Hindlimb muscle (tissue), 1 donor: ENCODE data around the gene NACA. TPM values are rescaled to one million over a fixed set of nuclear protein-coding genes. Genes with fewer than 3 reads are reported as not detected.
A peak's percentile ranks its signal among the peaks of the same experiment; 100 is the strongest.
"Not testable (repeated sequence)": the region's sequence is repeated elsewhere in the genome, so short reads cannot be mapped to it uniquely, and the experiment has no call there.

Experiments used
- DNase-seq: peaks from one replicate; pipeline ENCODE4 v3.0.0-alpha.2; 2013
- polyA plus RNA-seq: library from polyadenylated mRNA; unstranded; fragments of 120-200 nt; gene quantifications from one replicate; pipeline ENCODE4 v1.2.1, GENCODE V29; 2013; ENCODE audit not compliant: insufficient read length

NACA gene
- polyA plus RNA-seq = 1,634 TPM

DNA sequence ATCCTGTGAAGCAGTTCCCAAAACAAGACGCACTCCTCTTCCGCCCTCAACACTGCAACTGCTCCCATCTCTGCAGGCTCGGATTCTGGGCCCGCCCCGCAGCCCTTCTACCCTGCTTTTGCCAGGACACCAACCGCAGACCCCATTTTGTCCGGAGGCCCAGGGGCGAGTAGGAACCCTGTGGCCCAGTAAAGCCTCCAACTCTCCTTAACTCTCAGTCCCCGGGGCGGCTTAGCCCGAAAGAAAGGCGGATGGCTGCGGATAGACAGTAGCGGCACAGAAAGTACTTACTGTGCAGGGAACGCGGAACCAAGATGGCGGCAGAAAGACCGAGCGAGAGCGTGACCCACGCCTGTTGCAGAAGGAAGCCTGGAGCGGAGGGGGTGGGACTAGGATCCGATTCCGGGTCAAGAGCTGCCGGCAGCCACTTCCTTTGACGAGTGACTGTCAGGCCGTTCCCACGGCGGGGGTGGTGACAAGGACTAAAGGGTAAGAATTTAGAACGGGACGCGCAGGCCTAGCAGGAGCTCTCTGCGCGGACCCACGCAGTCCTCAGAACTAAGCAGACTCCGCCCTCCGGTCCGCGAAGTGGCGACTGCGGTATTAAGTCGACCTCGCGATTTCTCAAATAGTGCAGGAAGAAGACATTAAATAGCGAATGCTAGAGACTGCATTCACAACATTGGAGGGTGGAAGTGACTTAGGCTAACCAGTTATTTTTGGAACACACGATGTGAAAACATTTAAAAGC, at the start of gene NACA:
TSS of gene NACA (minus strand) at position 328 of the 751 bp plus-strand sequence. CDS start 778 bp downstream, outside the sequence.
- peak; percentile 97 for DNase-seq

DNA sequence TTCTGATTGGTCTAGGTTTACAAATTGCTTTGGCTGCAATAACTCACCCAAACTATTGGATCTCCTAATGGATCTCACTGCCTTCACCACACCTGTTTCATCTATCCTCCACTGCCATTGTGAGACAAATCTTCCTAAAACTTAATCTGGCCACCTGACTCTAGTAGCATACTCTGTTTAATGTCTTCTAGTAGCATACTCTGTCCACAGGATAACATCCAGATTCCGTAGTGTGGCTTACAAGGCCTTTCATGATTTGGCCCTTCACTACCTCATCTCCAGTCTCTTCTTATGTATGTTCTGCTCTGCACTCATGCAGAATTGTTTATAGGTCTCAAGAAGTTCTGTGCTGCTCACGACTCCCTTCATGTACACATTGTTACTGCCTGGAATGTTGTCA, 48.0 kb upstream of the NACA start:
- no peak for DNase-seq

DNA sequence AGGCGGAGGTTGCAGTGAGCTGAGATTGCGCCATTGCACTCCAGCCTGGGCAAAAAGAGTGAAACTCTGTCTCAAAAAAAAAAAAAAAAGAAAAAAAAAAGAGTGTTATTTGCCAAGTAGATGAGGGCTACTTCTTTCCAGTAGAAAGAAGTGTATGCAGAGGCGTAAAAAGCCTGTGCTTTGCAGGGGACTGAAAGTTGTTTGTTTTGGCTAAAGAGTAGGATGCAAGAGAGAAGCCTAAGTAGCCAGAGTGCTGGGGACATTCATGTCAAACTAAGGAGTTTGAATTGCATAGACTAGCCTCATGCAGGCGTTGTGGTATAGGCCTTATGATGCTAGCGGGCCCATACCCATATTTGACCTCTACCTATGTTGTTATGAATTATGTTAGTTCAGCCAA, 47.5 kb upstream of the NACA start:
- no peak for DNase-seq

DNA sequence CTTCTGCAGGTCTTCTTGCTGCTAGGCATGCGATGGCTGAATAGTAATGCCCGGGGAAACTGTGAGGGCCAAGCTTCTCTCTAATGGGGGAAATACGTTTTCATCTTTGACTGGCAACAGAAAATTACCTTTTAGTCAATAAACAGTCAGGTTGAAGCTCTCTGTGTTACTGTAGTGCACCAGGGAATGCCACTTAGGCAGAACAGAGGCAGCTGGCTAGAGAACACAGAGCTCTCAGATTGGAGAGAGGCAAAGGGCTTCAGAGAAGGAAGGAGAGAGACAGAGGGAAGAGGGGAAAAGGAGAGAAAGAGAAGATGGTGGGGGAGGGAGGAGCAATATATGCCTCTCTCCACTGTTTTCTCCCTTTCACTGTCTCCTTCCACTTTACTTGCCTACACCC, 44.8 kb upstream of the NACA start:
- no peak for DNase-seq

DNA sequence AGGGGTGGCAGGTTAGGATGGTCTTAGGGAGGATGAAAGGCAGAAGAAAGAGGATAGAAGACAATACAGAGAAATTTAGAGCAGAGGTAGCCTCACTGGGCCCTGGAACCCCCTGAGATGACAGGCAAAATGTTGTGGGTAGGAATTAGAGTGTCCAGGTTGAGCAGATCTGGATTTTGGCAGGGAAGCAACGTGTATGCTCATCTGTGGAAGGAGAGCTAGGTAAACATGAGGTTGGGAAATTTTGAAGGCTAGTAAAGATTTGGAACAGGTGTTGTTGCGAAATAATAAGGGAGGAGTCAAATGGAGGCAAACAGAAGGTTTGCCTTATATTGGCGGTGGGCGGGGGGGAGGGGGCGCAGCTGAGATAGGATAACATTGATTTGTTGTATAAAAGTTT, 43.3 kb upstream of the NACA start:
- DNase-seq = no peak

DNA sequence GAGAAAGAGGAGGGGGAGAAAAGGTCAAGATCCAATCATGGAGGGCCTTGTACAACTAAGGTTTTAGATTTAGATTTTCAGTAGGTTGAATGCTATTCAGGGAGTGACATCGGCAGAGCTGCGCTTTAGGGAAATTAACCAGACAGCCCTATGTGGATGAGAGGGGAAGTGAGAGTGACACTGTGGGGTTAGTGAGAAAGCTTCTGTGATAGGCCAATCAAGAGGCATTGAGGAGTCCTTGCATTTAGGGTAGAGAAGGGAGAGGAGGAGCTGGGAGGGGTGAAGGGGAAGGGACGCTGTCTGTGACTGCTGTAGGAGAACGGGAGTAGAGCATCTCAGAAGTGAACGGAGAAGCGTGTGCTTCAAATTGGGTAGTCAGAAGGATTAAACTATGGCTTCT, 41.4 kb upstream of the NACA start:
- no peak for DNase-seq

DNA sequence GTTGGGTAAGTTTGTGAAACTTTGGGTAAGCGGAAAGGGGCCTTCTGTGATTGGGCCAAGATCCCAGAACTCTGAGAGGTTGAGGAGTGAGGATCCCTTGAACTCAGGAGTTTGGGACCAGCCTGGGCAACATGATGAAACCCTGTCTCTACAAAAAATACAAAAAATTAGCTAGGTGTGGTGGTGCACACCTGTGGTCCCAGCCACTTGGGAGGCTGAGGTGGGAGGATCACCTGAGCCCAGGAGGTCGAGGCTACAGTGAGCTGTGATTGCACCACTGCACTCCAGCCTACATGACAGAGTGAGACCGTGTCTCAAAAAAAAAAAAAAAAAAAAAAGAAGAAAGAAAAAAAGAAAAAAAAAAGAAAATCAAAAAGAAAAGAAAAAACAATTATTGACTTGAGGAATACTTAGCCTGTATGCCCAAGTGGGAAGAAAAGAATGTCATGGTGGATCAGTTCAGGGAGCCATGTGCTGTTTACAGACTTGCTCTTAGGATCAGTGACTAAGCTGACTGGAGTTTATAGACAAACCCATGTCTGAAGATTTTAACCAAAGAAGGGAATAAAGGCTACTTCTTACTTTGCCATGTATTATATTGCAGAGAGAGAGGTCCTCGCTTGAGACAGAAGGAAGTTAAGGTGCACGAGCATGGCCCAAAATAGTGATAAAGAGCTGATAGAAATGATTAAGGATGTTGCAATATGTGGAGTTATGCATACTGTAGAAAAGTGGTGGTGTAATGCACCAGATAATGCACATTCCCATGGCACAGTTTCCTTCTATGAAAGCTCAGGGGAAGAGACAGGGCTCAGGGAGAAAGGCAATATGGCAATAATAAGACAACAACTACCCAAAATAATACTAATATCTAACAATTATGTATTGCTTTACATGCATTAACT, 38.9 kb upstream of the NACA start:
- DNase-seq = no peak

DNA sequence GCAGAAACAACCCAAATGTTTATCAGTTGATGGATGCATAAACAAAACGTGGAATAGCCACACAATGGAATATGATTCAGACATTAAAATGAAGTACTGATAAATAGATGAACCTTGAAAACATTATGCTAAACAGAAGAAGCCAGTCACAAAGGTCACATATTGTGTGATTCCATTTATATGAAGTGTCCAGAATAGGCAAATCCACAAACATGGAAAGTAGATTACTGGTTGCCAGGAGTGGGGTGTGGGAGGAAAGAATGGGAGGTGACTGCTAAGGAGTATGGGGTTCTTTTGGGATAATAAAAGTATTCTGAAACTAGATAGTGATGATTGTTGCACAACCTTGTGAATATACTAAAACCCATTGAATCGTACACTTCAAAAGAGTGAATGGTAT, 36.7 kb upstream of the NACA start:
- no peak for DNase-seq

DNA sequence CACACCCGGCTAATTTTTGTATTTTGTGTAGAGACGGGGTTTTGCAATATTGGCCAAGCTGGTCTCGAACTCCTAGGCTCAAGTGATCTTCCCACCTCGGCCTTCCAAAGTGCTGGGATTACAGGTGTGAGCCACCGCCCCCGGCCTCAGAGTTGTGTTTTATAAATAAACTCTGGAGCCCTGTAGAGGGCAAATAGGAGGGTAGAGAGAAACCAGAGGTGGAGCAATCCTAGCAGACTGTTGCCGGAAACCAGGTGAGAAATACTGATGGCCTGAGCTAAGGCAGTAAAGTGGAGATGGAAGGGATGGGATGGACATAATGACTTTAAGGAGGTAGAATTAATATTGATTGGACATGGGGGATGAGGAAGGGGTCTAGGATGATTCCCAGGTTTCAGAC, 35.4 kb upstream of the NACA start:
- no peak for DNase-seq

DNA sequence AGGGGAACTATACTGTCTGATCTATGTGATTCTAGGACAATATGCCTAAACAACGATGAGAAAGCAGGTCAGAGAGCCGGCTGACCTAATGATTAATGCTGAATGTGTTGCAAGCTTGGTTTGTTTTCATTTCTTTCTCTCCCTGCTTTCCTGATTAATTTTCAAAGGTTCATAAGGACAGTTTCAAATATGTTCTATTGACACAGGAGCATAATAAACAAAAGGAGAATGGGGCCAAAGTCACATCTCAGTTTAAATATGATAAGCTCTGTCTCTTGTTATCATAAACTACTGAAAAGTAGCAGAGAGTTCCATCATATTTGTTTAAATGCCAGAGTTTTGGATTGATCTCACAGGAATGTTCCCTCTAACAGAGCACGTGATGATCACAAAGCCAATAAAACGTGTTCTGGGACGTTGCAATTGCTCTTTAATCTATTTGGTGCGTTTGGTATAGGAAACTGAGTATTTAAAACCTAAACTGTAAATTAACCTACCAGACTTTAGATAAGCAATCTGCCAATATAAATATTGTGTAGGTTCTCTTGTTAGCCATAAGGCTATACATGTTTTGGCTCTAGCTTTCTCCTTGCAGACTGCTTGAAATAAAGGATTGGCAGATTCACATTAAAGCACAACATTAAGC, 34.3 kb upstream of the NACA start:
- no peak for DNase-seq

DNA sequence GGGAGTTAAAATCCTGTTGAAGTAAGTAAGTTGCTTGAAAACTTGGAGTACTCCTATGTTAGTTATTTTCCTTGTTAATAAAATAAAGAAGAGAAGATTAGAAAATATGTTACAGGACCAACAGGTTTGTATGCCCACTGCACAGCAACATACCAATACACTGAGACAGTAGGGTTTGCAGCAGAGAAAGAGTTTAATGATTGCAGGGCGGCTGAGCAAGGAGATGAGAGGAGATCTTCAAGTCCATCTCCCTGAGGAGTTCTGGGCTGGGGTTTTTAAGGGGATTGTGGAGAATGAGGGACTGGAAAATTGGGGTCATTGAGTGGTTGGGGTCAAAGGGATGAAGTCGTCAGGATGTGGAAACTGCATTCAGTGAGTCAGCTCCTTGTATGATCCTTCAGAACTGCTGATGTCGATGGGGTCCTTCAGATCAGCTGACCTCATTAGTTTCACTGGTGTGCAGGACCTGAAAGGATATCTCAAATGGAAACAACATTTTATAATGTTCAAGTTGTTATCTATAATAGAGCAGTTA, 33.7 kb upstream of the NACA start:
- no peak for DNase-seq

DNA sequence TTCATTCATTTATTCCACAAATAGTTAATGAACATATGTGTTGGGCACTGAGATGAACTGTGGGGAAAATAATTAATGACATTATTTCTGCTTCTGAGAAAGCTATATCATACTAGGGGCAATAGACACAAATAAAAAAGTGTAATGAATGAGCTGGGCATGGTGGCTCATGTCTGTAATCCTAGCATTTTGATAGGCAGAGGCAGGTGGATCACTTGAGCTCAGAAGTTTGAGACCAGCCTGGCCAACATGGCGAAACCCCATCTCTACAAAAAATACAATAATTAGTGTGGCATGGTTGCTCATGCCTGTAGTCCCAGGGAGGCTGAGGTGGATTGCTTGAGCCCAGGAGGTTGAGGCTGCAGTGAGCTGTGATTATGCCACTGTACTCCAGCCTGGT, 32.9 kb upstream of the NACA start:
- not testable (repeated sequence) for DNase-seq

DNA sequence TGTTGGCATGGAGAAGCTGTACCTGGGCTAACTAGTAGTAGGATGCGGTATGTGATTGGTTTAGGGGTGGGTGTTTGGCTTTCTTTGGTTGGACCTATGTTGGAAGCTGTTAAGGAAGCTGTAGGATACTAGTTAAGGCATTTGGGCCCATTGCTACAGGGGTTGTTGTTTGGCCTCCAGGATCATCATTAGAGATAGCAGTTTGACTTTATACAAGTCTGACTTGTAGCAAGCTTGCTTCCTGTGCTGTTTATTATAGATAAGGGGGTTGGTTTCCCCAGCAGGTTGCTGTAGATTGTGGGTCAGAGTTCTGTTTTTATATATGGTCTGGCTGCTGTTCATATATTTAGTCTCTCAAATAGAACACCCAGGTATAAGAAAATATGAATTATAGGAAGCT, 28.5 kb upstream of the NACA start:
- DNase-seq = no peak

DNA sequence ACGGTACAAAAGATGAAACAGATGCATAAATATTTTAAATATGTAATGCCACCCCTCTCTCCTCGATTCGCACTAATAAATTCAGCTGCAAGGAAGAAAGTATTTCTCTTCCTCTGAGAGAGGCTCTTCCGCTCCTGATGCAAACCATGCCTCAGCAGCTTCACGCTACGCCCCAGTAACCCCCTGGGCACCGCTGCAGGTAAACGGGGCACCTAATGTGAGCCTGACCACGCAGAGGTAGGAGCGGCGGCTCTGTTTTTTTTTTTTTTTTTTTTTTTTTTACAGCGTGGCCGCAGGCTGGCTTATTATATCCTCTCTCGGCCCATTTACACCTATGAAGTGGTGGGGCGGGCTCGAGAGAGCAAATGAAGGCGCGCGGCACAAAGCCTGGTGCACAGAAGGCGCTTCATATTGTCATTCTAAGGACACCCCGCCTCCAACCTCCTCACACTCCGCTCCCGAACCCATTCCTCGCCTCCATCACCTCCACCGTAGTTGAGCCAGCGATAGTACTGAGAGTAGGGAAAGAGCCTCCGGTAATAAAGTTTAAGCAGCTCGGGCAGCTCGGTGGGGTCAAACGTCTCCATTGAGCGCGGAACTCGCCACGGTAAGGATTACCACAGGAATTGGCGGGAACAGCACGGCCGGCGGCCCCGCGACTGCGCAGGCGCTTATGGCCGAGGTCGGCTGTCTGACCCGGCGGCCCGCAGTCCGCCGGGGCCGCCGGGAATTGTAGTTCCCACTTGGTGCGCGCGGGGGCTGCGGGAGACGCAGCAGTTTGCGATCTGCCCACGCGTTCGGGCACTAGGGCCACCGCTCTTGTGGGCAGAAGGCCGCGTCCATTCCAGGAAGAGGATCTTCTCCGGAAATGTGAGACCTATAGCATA, 26.9 kb upstream of the NACA start, which contains the start of gene PRIM1:
TSS of gene PRIM1 (minus strand) at position 612 of the 887 bp plus-strand sequence. CDS start at position 587, 25 bp downstream.
- peak; percentile 86 for DNase-seq

DNA sequence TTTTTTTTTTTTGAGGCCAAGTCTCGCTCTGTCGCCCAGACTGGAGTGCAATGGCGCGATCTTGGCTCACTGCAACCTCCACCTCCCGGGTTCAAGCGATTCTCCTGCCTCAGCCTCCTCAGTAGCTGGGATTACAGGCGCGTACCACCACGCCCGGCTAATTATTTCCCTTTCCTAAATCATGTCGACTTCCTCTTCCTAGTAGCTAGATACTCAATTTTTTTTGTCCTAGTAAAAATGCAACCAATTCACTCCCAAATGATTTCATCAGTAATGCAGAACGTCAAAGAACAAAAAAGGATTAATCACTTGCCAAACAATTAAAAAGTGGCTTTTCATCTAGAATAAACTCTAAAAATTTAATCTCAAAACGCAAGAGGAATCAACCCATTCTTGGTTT, 25.5 kb upstream of the NACA start:
- DNase-seq = not testable (repeated sequence)

DNA sequence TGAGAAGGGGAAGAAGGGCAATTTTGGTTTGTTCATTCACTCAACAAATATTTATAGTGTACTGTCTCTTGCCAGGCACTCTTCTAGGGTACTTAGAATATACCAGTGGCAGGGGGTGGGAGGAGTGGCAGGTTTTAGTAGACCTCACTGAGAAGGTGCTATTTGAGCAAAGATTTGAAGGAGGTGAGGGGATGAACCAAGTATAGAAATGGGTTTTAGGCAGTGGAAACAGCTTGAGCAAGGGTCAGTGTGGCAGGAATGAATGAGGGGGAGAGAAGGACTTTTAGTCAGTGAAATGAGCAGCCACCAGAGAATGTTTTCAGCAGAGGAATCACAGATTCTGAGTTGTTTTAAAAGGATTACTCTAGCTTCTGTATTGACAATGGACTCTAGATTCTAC, 24.8 kb upstream of the NACA start:
- no peak for DNase-seq

DNA sequence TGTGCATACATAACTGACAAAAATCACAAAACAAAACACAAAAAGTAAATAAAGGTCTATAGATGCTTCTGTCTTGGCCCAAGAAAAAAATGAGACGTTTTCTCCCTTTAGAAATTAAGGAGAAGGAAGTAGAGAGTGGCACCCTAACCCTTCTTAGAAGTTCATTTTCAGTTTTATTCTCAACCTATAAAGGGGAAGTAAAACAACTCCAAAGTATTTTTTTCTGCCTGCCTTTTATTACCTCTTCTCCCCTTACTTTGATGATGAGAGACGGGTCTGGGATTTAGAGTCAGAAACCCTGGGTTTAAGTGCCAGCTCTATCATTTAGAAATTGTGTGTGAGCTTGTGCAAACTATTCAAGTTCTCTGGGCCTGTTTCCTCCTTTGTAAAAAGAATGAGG, 24.3 kb upstream of the NACA start:
- DNase-seq = no peak

DNA sequence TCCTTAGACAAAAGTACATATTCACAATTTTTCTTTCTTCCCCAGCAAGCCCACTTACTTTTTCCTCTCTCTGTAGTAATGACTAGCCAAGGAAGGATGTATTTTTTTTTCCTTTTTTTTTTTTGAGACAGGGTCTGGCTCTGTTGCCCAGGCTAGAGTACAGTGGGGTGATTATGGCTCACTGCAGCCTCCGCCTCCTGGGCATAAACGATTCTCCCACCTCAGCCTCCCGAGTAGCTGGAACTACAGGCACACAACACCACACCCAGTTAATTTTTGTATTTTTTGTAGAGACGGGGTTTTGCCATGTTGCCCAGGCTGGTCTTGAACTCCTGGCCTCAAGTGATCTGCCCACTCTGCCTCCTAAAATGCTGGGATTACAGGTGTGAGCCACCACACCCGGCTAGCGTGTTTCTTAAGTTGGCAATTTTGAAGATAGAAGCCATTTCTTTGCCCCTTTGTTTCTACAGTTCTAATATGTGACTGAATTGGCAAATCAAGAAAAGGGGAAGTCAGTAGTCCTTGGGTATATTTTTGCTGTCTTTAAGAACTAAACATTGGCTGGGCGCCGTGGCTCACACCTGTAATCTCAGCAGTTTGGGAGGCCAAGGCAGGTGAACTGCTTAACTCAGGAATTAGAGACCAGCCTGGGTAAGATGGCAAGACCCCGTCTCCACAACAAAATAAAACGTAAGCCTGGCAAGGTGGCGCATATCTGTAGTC, 3.2 kb upstream of the NACA start:
- no peak for DNase-seq

DNA sequence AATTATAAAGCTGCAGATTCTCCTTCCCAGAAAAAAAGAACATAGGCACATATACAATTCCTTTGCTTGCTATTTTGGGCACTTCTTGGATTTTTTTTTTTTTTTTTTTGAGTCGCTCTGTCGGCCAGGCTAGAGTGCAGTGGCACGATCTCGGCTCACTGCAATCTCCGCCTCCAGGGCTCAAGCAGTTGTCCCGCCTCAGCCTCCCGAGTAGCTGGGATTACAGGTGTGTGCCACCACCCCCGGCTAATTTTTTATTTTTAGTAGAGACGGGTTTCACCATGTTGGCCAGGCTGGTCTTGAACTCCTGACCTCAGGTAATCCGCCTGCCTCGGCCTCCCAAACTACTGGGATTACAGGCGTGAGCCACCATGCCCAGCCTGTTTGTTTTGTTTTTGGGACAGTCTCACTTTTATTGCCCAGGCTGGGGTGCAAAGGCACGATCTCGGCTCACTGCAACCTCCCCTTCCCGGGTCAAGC, 1.1 kb upstream of the NACA start:
- DNase-seq = not testable (repeated sequence)

DNA sequence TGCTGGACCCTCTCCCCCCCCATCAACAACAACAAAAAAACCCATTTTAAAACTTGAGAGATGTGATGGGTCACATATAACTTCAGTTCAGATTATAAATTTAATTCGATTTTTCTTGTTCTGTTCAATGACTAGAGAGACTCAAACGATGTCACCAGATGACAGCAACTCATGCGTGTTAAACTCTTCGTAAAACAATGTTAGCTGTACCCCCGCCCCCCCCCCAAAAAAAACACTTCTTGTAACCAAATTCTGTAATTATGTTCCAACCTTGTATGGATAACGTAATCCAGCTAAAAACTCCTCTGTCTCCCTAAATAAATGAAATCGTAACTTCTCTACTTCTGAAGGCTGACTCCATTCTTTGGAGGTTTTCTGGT, 614 bp upstream of the NACA start:
- DNase-seq = no peak

DNA sequence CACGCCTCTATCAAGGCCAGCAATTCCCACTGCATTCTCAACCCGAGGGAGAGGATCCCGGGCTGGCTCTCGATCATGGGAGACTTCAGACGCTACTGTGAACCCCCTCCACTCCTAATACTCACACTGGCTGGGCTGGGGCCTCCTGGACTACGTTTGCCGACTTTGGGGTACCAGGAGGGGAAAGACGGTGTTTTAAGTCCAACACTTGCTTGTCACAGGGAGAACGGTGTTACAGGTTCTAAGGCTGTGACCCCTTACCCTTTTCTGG, 463 bp downstream of the NACA start:
- DNase-seq = no peak
